GM19463 (cell line): ENCODE measurements around the gene FRK.
"Not testable (repeated sequence)": the region's sequence is repeated elsewhere in the genome, so short reads cannot be mapped to it uniquely, and the experiment has no call there.

Experiments used
- ATAC-seq: cut with Tn5 transposase; IDR thresholded peaks from one replicate; pipeline ENCODE4 v1.9.1; 2021; ENCODE audit warnings: mild to moderate bottlenecking, moderate library complexity; ENCODE audit not compliant: unreplicated experiment

Gene FRK

DNA sequence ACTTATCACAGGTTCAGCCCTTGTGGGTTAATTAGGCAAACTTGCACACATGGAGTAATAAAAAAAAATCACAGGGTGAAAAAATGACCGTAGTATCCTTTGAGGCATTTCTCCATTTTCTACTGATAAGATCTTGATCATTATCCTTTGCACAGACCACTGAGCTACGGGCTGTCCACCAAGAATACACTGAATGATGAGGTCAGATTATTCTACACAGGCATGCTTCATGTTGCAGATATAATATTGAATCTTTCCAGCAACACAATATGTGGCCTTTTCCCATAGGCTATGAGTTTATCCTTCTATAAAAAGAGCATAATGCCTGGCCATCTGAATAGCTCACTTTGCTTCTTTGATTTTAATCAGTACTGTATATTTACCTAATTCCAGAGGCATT is 168.9 kb downstream of the FRK start:
- no peak for ATAC-seq

DNA sequence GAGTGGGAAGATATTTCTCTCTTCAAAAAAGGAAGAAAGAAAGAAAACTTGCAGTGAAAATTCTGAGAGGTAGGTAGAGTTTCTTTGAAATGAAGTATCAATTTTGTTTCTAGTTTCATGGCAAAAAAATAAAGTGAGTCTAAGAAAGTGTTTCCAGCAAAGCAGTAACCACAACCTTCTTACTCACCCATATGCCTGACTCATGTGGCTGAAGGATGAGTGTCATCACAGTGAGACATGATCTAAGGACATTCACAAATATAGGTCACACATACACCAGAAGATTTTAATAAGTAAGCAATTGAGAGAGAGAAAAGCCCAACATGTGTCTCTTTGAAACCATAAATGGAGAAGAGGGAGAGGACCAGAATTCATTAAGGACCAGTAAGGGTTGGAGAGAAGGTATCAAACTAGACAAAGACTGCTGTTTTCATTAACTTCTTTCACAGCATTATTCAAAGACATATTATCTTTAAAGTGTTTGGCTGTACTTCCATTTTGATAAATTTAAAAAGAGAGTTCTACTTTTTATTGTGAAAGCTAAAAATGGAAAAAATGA is 169.5 kb downstream of the FRK start:
- peak; percentile 96 for ATAC-seq

DNA sequence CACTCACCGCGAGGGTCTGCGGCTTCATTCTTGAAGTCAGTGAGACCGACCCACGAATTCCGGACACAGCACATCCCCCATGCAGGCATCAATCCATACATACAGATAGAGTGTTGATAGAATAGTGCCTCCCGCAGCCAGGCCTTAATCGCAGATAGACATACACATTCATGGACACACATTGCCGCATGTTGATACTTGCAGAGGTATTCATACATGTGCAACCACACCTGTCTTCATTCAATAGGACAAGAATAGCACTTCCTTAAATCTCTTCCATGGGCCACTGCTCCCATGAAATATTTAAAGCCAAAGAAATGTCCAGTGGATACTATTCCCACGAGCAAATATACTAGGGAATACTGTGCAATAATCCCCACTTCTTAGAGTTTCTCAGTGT is 170.5 kb downstream of the FRK start:
- ATAC-seq: no peak

DNA sequence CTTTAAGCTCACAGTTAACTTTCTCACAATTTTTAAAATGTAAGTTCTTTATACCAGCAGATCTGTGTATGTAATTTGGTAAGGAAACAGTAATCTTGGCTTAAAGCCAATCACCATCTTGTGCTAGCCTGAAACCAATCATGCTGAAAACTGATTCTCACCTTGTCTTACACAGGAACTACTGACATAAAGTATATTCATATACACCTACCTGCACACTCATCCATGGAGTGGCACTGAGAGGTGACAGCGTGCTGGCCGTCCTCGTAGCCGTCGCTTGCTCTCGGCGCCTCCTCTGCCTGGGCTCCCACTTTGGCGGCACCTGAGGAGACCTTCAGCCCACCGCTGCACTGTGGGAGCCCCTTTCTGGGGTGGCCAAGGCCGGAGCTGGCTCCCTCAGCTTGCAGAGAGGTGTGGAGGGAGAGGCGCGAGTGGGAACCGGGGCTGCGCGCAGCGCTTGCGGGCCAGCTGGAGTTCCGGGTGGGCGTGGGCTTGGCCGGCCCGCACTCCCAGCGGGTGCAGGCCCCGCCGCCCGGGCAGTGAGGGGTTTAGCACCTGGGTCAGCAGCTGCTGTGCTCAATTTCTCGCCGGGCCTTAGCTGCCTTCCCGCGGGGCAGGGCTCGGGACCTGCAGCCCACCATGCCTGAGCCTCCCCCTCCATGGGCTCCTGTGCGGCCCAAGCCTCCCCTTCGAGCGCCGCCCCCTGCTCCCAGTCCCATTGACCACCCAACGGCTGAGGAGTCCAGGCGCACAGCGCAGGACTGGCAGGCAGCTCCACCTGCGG is 171.8 kb downstream of the FRK start:
- not testable (repeated sequence) for ATAC-seq

DNA sequence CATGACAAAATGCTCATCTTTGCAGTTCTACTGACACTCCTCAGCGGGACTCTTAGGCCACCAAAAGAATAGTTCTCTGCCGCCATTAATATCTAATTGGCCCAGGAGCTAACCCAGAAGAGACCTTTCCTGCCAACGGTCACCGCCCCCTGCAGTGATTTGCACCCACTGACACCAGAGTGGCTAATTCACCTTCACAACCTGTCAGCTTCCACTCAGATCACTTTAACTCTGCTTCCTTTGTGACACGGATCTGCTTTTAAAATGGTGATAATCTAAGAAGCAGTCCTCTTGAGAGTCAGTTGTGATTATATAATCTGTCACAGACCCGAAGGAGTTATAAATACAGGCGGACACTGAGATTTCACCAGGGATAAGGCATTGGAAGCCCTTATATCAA is 172.8 kb downstream of the FRK start:
- no peak for ATAC-seq

DNA sequence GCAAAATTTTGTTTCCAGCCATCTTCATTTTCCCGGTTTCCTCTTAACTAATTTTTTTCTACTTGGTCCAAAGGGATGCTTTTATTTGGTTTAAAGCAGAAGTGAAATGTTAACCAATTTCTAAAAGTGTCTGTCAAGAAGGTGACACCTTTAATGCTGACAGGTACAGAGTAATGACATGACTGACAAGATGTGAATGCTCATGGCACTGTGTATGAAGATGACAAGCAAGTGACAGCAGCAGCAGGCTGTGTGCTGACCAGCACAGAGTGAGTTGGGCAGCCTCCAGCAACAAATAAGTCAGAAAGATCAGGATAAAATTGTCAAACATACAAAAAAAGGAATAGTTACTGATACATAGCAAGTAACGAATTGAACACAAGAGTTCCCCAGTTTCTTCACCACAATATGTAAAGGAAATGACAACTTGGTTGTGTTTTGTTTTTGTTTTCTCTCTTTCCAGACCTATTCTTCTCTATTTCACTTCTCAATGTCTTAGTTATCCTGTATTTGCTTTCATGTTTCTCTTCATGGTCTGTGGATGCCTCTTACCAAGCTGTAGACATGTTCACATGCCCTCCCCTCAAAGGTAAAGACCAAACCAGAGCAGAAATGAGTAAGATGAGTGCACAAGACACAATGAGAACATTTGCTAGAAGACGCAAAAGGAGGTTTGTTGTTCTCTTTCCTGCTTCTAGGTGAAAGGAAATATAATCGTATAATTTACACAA is 174.9 kb downstream of the FRK start:
- peak; percentile 52 for ATAC-seq

DNA sequence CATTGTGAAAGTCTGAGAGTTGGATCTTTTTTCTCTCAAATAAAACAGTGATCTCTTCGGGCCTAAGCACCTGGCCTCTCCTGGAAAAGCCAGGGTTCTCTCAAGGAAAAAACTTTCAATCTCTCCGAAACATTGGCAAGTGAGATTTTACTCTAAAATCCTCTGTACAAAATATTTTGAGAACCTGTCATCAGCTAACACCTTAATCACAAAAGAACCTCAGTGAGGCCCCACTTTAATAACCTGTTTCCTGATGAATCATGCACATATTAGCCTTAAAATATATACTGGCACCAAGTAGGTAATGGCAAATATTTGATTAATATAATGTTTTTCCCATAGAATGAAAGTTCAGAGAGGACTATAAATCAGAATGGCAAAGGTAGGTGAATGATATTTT is 177.9 kb downstream of the FRK start:
- no peak for ATAC-seq

DNA sequence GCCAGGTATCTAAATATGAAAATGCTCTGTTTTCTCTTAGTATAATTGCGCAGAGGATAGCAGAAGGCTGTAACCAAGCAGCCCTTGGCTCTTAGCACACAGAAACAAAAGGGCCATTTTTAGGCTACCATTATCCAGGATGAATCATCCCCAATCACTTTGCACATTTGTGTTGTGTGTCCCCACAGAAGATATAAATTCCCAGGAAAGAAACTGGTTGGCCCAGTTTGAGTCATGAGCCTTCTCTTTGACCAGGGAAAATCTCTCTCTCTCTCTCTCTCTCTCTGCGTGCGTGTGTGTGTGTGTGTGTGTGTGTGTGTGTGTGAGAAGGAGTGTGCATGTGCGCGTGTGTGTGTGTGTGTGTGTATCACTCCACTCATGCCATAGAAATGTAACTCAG is 178.5 kb downstream of the FRK start:
- ATAC-seq: no peak
